CMK (cell line): ENCODE data around the gene JAKMIP3.

Experiments
- DNase-seq: peaks from one replicate; pipeline ENCODE4 v3.0.0-alpha.2; 2010; ENCODE audit warnings: low read depth

The JAKMIP3 gene

GRCh38 chr10:132111121-132111731, 45.5 kb downstream of the JAKMIP3 start:
- DNase-seq: no peak

DNA sequence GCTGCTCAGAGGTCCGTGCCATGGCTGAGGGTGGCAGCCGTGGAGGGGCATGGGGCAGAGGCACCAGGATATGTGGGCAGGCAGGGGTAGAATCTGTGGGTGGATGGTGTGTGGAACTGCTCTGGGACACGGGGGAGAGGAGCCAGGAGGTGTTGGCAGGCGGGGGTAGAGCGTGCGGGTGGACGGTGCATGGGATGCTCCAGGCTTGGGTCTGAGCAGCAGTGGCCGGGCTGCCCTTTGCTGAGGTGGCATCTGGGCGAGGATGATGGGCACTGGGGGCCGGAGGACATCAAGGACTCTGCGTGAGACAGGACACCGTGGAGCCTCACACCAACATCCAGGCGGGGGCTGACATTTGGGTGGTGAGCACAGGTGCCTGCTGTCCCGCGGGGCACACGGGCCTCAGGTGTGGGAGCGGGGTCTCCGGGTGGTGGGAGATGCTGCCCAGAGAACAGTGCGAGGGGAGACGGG, 46.2 kb downstream of the JAKMIP3 start:
- DNase-seq: no peak

DNA sequence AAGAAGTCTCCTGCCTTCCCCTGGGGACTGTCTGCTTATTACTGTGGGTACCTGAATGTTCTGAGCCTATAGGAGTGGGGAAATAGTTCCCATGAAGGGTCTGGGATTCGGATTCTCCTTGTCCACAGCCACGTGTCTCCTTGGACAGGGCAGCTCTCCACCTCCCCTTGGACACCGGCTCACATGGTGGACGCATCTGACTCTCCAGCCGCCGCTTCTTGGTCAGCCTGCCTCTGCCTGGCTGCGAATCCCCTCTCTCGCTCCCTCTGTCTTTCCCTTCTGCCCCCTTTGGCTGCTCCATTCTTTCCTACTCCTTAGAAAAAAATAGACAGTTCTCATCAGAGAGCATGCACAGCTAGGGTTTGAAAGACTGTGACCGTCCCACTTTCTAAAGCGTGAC, 46.9 kb downstream of the JAKMIP3 start:
- DNase-seq: no peak

- DNase-seq: no peak
Measured at GRCh38 chr10:132113206-132113605, 47.5 kb downstream of the JAKMIP3 start.

GRCh38 chr10:132113766-132114365, 48.1 kb downstream of the JAKMIP3 start:
- no peak for DNase-seq

- DNase-seq: no peak
Measured at GRCh38 chr10:132114953-132115520, 49.3 kb downstream of the JAKMIP3 start.
